Muscle of arm (tissue), 14 donors: ENCODE results near the gene CTBP1. TPM values are rescaled to one million over a fixed set of nuclear protein-coding genes. Genes with fewer than 3 reads are reported as not detected.
"Not testable (repeated sequence)": the region's sequence is repeated elsewhere in the genome, so short reads cannot be mapped to it uniquely, and the experiment has no call there.

Source experiments
- DNase-seq: peaks from one replicate; pipeline ENCODE4 v3.0.0-alpha.2; 2013
- long read RNA-seq, 11 donors: transcript quantifications; one replicate each; lab custom pipeline, GENCODE V29; 2026
- polyA plus RNA-seq, 12 donors: library from polyadenylated mRNA; unstranded; fragments of 120-200 nt; gene quantifications; one replicate each; pipeline ENCODE4 v1.2.1, GENCODE V29; 2013; ENCODE audit not compliant: insufficient read length in 12 of 12

CTBP1 gene
- 1,000 to 10,000 TPM in 1 of 12 donors, 100 to 1,000 TPM in 3, 10 to 100 TPM in 8; 78.0 to 2,748 (median 94.9) TPM for polyA plus RNA-seq
- long read RNA-seq, donor 1, transcript CTBP1-203 (10 exons, 2,467 nt) = major isoform, 10 of 32 reads
- long read RNA-seq, donor 1, partial matches to known transcripts = 0 of 32 reads
- long read RNA-seq, donor 1, other reads (novel, unspliced or antisense) = 18 of 32 reads
- long read RNA-seq, donor 2, transcript CTBP1-203 (10 exons, 2,467 nt) = major isoform, 12 of 26 reads
- long read RNA-seq, donor 2, partial matches to known transcripts = 0 of 26 reads
- long read RNA-seq, donor 2, other reads (novel, unspliced or antisense) = 11 of 26 reads
- long read RNA-seq, donor 3, partial matches to known transcripts = 0 of 9 reads
- long read RNA-seq, donor 3, other reads (novel, unspliced or antisense) = 0 of 9 reads
- long read RNA-seq, donor 4, transcript CTBP1-203 (10 exons, 2,467 nt) = major isoform, 6 of 7 reads
- long read RNA-seq, donor 4, partial matches to known transcripts = 0 of 7 reads
- long read RNA-seq, donor 4, other reads (novel, unspliced or antisense) = 0 of 7 reads
- long read RNA-seq, donor 5, transcript CTBP1-201 (9 exons, 2,297 nt) = minor isoform, 5 of 34 reads
- long read RNA-seq, donor 5, transcript CTBP1-203 (10 exons, 2,467 nt) = major isoform, 17 of 34 reads
- long read RNA-seq, donor 5, partial matches to known transcripts = 0 of 34 reads
- long read RNA-seq, donor 5, other reads (novel, unspliced or antisense) = 10 of 34 reads
- long read RNA-seq, donor 6, transcript CTBP1-201 (9 exons, 2,297 nt) = major isoform, 5 of 11 reads
- long read RNA-seq, donor 6, transcript CTBP1-203 (10 exons, 2,467 nt) = major isoform, 5 of 11 reads
- long read RNA-seq, donor 6, partial matches to known transcripts = 0 of 11 reads
- long read RNA-seq, donor 6, other reads (novel, unspliced or antisense) = 0 of 11 reads
- long read RNA-seq, donor 7, transcript CTBP1-203 (10 exons, 2,467 nt) = minor isoform, 5 of 16 reads
- long read RNA-seq, donor 7, transcript CTBP1-201 (9 exons, 2,297 nt) = major isoform, 9 of 16 reads
- long read RNA-seq, donor 7, partial matches to known transcripts = 0 of 16 reads
- long read RNA-seq, donor 7, other reads (novel, unspliced or antisense) = 0 of 16 reads
- long read RNA-seq, donor 8, transcript CTBP1-203 (10 exons, 2,467 nt) = major isoform, 14 of 35 reads
- long read RNA-seq, donor 8, partial matches to known transcripts = 11 of 35 reads
- long read RNA-seq, donor 8, other reads (novel, unspliced or antisense) = 5 of 35 reads
- long read RNA-seq, donor 9, partial matches to known transcripts = 0 of 9 reads
- long read RNA-seq, donor 9, other reads (novel, unspliced or antisense) = 0 of 9 reads
- long read RNA-seq, donor 10, transcript CTBP1-203 (10 exons, 2,467 nt) = major isoform, 5 of 18 reads
- long read RNA-seq, donor 10, transcript CTBP1-201 (9 exons, 2,297 nt) = major isoform, 5 of 18 reads
- long read RNA-seq, donor 10, partial matches to known transcripts = 0 of 18 reads
- long read RNA-seq, donor 10, other reads (novel, unspliced or antisense) = 6 of 18 reads
- long read RNA-seq, donor 11, transcript CTBP1-203 (10 exons, 2,467 nt) = major isoform, 15 of 21 reads
- long read RNA-seq, donor 11, transcript CTBP1-201 (9 exons, 2,297 nt) = minor isoform, 5 of 21 reads
- long read RNA-seq, donor 11, partial matches to known transcripts = 0 of 21 reads
- long read RNA-seq, donor 11, other reads (novel, unspliced or antisense) = 0 of 21 reads

DNA sequence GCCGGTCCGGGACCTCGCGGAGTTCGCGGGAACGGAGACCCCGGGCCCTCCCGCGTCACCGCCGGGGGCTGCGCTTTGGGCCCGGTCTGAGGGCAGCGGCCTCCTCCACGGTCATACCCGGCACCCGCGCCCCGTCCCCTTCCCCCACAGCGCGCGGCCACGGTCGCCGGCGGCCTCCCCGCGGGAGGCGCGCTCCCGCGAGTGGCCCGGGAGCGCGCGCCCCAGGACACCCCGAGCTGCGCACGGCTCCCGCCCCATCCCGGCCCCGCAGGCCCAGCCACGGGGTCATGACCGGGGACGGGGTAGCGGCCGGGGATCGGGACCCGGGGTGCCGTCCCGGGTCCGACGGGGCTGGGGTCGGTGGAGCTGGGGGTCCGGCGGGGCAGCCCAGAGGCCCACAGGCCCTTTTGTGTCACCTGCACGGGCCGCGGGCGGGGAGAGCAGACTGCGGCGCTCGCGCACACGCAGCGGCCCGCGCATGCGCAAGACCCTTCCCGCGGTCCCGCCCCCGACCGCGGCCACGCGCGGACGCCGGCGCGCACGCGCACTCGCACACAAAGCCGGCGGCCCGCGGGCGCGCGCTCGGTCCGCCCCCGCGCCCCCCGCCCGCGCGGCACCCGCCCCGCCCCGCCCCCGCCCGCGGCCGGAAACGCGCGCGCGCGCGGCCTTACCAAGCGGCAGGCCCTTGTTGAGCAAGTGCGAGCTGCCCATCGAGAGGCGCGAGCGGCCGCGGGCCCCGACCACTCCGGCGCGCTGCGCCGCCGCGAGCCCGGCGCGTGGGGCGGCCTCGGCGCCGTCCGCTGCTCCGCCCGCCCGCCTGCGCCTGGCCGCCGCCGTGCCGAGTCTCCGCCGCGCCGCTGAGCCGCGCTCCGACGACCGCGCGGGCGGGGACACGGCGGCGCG lies at the start of gene CTBP1:
TSS of gene CTBP1 (minus strand) at position 886 of the 903 bp plus-strand sequence. CDS start 7,799 bp downstream, outside the sequence.
- DNase-seq = peak; percentile 83

DNA sequence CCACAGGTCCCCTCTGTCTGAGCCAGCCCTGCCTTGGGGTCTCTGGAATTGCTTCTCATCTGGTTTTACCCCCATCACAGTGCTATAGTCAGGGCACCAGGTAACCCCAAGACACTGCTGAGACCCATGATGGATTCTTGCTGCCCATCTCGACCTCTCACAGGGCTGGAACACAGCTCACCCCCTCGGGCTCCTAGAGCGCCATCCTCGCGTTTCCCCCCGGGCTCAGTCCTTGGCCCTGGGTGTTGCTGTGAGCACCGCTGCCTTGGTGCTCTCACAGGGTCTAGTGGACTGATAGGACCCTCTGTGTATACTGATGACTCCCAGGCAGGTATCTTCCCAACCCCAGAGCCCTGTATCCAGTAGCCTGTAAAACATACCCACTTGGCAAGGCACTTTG lies 49.5 kb upstream of the CTBP1 start:
- no peak for DNase-seq

DNA sequence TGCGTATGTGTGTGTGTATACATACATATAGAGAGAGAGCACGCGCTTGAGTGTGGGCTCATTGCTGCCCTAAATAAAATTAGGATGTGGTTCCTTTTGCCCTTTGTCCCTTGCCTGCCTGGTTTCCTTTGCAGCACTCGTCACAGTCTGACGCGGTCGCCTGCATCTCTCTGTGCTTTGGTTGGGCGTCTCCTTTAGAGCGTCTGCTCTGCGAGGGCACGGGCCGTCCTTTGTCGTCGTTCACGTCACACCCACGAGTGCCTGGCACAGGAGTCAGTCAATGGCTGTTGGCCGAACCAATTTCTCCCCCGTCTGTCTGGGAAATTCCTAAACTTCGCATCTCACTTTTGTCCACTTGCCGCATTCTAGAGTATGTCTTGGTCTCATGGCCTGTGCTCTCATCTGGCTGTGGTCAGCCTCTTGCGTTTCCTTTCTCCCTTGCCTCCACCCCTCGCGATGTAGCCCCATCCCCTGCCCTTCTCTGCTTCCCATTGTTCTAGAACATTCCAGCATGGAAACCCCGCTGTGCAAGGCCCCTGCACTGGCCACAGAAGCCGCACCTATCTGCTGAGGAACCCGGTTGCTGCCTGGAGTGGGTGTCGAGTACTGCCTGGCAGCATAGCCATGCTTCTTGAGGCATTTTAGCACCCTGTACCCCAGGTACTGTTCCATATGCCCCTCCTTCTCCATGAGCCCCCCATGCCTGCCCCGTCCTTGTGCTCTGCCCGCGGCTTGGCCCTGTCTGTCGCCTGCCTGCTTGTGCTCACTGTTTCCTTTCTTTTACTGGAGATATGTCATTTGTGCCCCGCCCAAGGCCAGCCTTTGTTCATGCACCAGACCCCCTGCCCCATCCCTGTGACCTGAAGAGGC lies 48.8 kb upstream of the CTBP1 start:
- no peak for DNase-seq

DNA sequence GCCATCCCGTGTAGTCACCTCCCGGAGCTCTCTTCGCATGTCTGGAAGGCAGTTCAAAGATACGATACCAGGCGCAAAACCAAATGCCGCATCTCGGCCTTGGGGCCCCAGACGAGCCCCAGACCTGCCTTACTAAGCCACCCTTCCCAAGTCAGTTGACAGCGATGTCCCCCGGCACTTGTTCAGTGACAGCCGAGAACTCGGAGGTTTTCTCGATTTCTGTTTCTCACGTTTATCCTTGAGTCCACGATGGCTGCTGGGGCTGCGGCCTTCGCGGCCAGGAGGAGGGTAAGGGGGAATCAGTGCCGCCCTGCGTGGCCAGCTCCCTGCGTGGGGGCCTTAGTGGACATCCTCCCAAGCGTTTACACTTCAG lies 48.1 kb upstream of the CTBP1 start:
- DNase-seq = no peak

DNA sequence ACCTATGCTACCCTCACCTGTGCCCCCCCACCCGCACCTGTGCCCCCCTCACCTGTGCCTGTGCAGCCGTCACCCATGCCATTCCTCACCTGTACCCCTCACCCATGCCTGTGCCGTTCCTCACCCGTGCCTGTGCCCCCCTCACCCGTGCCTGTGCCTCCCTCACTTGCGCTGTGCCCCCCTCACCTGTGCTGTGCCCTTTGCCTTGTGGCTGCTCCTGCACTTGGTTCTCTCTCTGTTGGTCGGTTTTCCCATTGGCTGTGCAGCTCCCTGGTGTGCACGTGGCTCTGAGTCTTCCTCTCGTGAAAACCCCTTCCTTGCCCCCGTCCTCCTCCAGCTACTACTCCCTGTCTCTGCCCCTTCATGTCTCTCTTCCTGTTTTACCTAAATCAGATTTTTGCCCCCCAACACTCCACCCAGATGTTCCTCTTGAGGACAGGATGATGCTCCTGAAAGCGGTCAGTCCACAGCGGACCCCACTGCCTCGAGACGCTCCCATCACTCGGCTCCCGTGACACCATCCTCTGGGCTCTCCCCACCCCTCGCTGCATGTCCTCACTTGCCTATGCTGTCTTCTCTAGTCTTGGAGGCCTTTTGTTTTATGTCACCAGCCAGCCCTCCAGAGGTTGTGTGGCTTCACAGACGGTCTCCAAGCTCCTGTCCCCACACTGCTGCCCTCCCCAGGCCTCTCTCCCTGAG lies 47.5 kb upstream of the CTBP1 start:
- DNase-seq = no peak

DNA sequence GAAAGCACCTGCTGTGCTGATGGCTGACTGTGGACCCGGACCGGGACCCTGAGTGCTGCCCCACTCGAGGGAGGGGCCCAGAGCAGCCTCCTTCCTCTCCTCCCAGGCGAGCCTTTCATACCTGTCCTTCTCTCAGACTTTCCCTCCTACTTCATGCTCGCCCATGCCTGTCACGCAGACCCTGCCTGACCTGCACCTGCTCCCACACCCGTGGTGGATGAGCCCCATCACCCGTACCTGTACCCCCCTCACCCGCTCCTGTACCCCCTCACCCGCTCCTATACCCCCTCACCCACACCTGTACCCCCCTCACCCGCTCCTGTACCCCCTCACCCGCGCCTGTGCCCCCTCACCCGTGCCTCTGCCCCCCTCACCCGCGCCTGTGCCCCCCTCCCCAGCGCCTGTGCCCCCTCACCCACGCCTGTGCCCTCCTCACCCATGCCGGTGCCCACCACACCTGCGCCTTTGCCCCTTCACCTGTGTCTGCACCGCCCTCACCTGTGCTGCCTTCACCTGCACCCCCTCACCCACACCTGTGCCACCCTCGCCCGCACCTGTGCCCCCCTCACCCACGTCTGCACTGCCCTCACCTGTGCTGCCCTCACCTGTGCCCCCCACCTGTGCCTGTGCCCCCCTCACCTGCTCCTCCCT lies 46.6 kb upstream of the CTBP1 start:
- DNase-seq = no peak

DNA sequence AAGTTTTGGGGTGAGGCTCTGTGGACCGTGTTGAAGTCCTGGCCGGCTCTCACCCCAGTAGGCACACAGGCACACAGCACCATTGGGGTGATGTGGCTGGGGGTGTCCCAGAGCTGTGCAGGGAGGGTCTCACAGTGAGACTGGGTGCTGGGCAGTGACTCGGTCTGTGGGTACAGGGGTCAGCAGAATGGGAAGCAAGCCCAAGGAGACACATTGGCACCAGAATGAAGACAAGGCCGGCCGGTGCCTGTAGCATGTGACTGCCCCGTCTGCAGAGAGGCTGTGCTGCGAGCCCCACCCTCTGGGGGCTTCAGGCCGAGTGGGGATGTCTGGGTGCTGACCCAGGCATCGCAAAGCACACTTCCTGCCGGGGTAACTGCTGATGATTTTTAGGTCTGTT lies 46.0 kb upstream of the CTBP1 start:
- no peak for DNase-seq

DNA sequence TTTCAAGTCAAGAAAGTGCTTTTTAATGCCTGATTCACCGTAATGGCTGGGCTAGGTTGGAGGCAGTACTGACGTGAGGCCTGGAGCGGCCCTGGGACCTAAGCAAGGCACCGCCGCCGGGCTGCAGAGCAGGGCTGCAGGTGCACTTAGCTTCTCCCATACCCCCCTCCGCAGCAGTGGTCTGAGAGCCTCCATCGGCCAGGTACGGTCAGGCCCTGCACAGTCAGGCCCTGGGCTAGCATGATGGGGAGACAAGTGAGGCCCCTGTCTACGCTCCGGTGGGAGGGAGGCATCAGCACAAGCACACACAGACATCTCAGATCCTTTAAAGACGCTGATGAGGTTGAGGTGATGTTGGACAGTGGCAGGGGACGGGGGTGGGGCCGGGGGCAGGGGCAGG lies 45.5 kb upstream of the CTBP1 start:
- no peak for DNase-seq

DNA sequence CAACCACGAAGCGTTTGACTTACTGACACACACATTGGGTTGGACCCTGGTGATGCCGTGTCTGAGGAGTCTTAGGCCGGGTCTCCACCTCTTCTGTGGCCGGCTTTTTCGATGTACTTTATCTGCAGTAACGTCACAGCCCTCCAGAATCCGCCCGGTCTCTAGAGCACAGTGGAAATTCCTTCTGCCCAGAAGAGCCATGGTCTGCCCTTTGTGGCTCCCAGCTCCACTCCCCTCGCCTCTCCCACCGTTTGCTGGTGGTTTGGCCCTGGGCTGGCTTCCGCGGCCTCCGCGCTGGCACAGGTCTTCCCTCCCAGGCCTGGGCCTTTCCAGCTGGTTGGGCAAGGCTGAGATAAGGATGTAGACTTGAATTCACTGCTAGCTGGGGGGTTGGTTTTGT lies 45.1 kb upstream of the CTBP1 start:
- DNase-seq = no peak

DNA sequence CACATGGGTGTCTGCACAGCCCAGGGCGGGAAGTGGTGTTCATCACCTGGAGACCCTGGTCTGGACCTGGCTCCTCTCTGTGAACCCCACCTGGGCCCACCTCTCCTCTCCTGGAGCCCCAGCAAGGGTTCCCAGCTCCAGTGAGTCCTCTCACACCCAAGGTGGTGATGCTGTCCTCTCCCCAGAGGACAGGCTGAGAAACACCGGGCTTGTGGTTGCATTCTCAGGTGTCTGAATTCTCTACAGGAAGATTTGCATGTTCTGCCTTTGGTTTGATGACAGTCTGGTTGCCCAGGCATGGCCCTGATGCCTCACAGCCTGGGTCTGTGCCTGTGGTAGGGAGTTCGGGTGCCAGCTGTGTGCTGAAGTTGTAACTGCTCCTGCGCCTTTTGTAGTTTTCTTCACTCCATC lies 44.6 kb upstream of the CTBP1 start:
- DNase-seq = no peak

DNA sequence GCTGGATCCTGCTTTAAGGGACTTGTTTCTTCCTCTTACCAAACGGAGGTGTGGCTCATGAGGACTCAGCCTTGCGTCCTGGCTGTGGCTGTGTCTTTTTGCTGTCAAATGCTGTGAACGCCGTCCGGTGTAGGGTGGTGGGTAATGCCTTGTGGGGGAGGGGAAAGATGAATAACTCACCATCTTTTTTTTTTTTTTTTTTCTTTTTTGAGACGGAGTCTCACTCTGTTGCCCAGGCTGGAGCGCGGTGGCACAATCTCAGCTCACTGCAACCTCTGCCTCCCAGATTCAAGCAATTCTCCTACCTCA lies 43.7 kb upstream of the CTBP1 start:
- DNase-seq = not testable (repeated sequence)

DNA sequence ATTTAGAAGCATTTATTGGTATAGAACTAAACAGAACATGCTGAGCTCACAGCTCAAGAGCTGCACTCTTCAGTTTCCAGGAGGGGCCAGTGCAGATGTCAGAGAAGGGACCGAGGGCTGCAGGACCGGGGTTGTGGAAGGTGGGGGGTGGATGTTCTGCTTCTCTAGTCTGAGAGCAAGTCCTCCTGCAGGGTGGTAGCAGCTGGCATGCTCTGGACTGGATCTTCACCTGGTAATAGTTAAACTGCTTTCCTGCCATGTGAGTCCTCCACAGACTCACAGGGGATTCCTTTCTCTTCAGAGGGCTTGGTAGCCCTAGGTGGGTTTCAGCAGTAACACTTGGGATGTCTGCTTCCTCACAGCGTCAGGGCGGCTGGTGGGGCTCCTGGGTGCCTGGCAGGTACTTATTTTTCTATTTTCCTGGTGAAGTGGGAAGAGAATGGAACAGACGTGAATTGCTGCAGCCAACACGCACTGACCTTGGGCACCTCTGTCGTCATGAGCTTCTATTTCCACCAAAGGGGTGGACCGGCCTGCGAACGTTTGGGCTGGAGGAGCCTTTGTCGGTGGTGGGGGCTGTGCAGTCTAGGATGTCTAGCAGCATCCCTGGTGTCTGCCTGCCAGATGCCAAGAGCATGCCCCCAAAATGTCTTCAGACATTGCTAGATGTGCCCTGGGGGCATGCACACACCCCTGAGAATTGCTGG lies 43.2 kb upstream of the CTBP1 start:
- no peak for DNase-seq

DNA sequence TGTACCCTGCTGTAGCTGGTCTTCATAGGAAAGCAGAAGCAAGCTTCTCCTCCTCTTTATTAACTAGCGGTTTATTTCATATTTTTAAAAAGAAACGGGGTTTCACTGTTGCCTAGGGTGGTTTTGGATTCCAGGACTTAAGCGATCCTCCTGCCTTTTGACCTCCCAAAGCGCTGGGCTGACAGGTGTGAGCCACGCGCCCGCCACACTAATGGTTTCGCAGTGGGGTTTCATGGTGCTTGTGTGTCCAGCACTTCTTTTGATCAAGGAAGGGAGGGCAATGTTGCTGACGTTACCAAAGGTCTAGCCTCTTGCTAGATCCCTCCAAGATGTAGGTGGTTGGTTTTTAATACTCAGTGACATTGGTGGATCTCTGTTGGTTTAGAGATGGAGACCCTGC lies 42.2 kb upstream of the CTBP1 start:
- DNase-seq = no peak

DNA sequence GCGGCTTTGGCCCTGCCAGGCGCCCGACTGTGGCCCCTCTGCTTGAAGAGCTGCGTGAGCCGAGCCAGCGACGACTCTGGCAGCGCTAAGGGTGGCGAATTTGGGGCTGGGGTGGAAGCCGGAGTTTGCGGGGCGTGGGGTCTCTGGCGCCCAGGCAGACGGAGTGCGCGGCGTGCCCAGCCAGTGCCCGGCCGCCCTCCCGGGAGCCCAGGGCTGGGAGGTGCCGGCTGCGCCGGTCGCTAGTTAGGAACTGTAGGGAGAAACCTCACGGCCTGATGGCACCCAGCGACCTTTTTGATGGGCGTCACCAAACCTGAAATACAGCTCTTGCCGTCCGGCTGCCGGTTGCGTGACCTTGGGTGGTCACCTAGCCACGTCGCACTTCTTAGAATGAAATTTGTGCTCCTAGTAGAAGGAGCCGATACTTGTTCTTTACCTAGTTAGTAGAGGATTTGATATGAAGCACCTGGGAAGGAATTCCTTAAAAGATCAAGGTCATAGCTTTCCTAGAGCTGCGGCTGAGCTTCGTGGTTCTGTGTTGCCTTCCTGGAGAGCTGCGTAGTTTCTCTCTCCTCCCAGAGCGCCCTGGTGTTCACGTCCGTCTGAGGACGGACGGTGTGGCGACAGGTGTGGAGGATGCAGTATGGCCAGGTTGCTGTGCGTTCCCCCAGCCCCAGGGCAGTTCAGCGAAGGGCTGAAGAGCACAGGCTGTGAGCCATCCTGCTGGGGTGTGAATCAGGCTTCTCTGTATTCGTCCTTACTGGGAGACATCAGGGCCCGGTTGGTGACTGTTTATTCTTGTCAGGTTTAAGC lies 41.4 kb upstream of the CTBP1 start:
- DNase-seq = no peak

DNA sequence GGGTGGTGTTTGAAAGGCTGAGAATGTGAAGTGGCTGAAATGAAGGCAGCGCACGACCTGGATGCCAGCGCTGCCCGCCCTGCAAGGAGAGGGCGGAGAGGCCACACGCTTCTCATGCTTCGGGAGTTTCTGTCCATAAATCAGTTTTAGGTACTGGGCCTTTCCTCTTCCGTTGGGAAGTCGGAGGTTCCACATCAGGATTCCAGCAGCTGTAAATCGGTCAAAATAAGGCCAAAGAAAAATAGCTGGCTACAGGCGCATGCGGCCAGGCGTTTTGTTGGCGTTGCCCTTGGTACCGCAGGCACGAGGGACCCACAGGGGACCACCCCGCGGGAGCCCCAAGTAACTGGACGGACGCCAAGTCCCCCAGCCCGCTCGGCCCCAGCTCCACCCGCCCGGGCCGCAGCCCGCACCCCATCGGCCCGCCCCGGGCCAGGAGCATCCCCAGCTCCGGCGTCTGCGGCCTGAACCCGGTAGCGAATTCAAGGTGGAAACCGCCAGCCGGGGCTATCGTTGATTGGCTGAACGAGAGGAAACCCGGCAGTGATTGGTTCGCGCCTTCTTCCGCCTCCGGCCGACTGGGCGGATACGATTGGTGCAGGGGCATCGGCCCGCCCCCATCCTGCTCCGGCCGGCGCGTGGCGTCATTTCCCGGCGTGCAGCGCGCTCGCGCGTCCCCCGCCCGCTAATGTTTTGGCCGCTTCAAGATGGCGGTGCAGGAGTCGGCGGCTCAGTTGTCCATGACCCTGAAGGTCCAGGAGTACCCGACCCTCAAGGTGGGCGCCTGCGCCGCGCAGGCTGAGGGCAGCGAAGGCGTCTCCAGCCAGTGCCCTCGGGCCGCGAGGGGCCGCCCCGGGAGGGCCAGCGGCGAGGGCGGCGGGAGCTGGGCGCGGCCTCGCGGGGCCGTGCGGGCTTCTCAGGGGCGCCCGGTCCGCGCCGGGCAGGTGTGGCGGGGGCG lies 40.6 kb upstream of the CTBP1 start, which contains the start of gene MAEA:
TSS of gene MAEA (plus strand) at position 685 of the 958 bp plus-strand sequence. CDS start at position 708, 23 bp downstream.
- DNase-seq = peak; percentile 98
